ENCODE measurements around the gene CBL.

Gene CBL

DNA sequence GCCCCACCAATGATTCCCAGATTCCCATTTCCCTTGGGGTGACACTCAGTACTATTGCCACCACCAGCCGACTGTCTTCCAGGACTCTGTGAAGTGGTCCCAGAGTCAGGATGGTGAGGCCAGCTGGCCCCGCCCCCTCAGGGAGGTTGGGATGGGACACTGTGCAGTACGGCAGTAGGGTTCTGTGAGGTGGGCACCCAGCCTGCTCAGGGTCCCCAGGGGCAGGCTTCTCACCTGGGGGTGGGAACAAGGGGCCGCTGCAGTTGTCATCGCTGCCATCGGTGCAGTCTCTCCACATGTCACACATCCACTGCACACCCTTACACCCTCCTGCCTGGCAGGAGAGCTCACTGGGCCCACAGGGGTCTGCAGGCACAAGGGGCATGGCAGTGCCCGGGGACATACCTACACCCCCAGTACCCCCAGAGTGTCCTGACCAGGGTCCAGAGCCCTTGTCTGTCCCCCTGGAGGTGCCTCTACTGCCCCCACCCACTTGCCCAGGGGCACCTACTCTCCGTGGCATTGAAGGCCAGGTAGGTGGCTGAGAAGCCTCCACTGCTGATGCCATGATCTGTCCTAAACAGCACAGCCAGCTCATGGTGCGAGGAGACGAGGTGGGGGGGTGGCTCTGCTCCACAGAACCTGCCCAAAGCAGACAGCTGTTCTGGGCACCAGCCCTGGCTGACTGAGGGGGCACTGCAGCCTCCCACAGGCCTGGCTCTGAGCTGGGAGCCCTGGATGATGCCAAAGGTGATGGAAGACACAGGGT lies 136.4 kb downstream of the CBL start:
- ATAC-seq (ENCODE audit: low read depth), result no peak
- TF ChIP-seq, protein P1, sequence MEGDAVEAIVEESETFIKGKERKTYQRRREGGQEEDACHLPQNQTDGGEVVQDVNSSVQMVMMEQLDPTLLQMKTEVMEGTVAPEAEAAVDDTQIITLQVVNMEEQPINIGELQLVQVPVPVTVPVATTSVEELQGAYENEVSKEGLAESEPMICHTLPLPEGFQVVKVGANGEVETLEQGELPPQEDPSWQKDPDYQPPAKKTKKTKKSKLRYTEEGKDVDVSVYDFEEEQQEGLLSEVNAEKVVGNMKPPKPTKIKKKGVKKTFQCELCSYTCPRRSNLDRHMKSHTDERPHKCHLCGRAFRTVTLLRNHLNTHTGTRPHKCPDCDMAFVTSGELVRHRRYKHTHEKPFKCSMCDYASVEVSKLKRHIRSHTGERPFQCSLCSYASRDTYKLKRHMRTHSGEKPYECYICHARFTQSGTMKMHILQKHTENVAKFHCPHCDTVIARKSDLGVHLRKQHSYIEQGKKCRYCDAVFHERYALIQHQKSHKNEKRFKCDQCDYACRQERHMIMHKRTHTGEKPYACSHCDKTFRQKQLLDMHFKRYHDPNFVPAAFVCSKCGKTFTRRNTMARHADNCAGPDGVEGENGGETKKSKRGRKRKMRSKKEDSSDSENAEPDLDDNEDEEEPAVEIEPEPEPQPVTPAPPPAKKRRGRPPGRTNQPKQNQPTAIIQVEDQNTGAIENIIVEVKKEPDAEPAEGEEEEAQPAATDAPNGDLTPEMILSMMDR (IDR thresholded peaks at IDR 0.05; ENCODE audit: poor library complexity, severe bottlenecking), result no peak
- no peaks in the 10 kb centered on the region for H3K36me3 ChIP-seq (ENCODE audit: low read depth)

DNA sequence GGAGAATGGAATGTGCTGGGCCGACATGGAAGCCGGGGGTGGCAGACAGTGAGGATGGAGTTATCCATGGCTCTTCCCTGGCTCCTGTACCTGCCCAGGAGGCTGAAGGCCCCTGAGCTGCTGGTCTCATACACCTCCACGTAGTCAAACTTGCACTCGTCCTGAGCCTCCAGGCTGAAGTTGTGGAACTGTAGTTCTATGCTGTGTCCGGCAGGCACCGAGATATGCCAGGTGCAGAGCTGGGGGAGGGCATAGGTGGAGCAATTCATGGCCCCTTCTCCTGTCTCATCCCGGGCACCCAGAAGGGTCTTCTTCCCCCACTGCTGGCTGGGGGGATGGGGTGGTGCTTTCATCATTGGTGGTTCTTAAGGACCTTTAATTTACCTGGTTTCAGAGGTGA lies 137.6 kb downstream of the CBL start:
- TF ChIP-seq, protein P1 (IDR thresholded peaks at IDR 0.05; ENCODE audit: poor library complexity, severe bottlenecking), result no peak
- H3K36me3 ChIP-seq (ENCODE audit: low read depth), result no peaks in the 10 kb centered on the region
- no peak overlapping the region for H3K27ac ChIP-seq (ENCODE audit: poor library complexity, severe bottlenecking)
- H3K4me1 ChIP-seq (ENCODE audit: insufficient read depth, poor library complexity, severe bottlenecking), result no peaks in the 10 kb centered on the region
- no peak for ATAC-seq (ENCODE audit: low read depth)
- H3K27me3 ChIP-seq (ENCODE audit: insufficient read depth, poor library complexity, severe bottlenecking), result peaks cover 15% of the 10 kb centered on the region
- H3K4me3 ChIP-seq (ENCODE audit: severe bottlenecking), result no peak overlapping the region
- DNase-seq (ENCODE audit: low spot score), result no peak
- H3K9me3 ChIP-seq (ENCODE audit: severe bottlenecking), result no peaks in the 10 kb centered on the region

More for the DNA sequence above, 136.4 kb downstream of the CBL start:
- Histone ChIP-seq H3K4me3 (ENCODE audit: severe bottlenecking) (no peak overlapping the region), H3K27me3 (ENCODE audit: insufficient read depth, poor library complexity, severe bottlenecking) (peaks cover 15% of the 10 kb centered on the region), H3K4me1 (ENCODE audit: insufficient read depth, poor library complexity, severe bottlenecking) (peaks cover 5% of the 10 kb centered on the region), H3K27ac (ENCODE audit: poor library complexity, severe bottlenecking) (no peak overlapping the region), H3K9me3 (ENCODE audit: severe bottlenecking) (no peaks in the 10 kb centered on the region)
- DNase-seq (ENCODE audit: low spot score), result peak; percentile 51

DNA sequence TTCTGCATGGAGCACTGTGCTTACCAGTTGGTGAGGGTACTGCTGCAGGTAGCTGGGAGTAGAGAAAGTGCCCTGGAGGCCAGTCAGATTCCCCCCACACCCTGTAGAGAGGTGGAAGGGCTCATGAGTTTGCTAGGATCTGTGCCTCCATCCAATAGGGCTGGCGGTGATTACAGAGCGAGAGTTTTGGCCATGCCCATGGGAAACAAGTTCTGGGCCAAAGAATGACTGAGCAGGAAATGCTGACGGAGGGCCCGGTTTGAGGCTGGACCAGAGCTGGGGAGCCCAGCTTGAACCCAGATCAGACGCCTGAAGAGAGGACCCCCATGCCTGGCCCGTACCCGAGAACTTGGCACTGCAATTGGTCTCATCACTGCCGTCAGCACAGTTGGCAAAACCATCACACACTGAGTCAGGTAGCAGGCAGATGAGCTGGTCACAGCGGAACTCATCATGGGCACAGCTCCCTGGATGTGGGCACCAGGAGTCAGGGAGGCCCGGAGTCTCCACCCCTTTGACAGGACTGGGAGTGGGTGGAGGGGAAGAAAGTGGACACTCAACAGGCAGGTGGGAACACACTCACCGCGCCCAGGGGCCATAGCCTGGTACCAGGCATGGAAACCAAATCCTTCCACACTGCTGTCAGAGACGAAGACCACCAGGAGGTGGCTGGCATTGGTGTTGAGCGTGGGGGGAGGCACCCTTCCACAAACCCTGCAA lies 138.3 kb downstream of the CBL start:
- no peaks in the 10 kb centered on the region for H3K36me3 ChIP-seq (ENCODE audit: low read depth)
- TF ChIP-seq, protein P1 (IDR thresholded peaks at IDR 0.05; ENCODE audit: poor library complexity, severe bottlenecking), result no peak
- peaks cover 15% of the 10 kb centered on the region for H3K27me3 ChIP-seq (ENCODE audit: insufficient read depth, poor library complexity, severe bottlenecking)
- H3K9me3 ChIP-seq (ENCODE audit: severe bottlenecking), result no peaks in the 10 kb centered on the region
- no peak for DNase-seq (ENCODE audit: low spot score)
- no peak overlapping the region for H3K4me3 ChIP-seq (ENCODE audit: severe bottlenecking)
- no peak for ATAC-seq (ENCODE audit: low read depth)
- H3K27ac ChIP-seq (ENCODE audit: poor library complexity, severe bottlenecking), result no peak overlapping the region
- no peaks in the 10 kb centered on the region for H3K4me1 ChIP-seq (ENCODE audit: insufficient read depth, poor library complexity, severe bottlenecking)

DNA sequence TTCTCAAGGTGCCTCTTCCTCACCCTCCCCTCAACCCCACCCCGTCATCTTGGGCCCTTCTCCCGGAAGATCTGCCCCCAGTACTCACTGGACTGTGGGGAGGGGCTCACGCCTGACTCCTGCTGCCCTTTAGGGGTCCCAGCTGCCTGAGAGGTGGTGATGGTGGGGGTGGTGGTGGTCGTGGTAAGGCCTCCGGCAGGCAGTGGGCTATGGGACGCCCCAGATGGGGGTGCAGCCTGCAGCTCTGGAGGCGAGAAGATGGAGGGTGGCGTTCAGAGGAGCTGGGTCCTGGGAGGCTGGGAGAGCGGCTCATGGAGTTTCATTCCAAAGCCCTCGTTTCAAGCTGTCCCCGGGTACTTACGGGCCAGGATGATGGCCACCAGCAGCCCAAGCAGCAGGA lies 139.5 kb downstream of the CBL start:
- DNase-seq (ENCODE audit: low spot score) (no peak), ATAC-seq (ENCODE audit: low read depth) (no peak)
- Histone ChIP-seq H3K27me3 (ENCODE audit: insufficient read depth, poor library complexity, severe bottlenecking) (peaks cover 7% of the 10 kb centered on the region), H3K36me3 (ENCODE audit: low read depth) (no peaks in the 10 kb centered on the region), H3K9me3 (ENCODE audit: severe bottlenecking) (no peaks in the 10 kb centered on the region), H3K27ac (ENCODE audit: poor library complexity, severe bottlenecking) (no peak overlapping the region), H3K4me1 (ENCODE audit: insufficient read depth, poor library complexity, severe bottlenecking) (no peaks in the 10 kb centered on the region), H3K4me3 (ENCODE audit: severe bottlenecking) (no peak overlapping the region)
- TF ChIP-seq, protein P1 (IDR thresholded peaks at IDR 0.05; ENCODE audit: poor library complexity, severe bottlenecking), result no peak

DNA sequence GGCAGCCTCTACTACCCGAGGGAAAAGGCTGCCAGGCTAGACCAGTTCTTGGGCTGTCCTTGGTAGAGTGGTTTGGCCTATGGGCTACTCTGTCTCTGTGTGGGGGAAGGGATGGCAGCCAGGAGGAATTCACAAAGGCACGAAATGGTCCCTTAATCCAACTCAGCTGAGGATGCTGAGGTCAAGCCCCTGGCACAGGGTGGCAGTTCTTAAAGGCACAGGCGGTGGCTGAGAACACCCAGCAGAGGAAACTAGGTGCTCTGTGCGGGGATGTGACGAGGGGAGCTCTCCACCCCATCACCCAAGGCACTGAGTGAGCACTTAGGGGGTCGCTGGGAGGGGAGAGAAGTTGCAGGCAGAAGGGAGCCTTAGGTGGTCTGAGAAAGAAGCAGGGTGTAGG lies 140.5 kb downstream of the CBL start, which contains the start of gene MFRP:
MFRP (minus strand) TSS at position 101 of the 400 bp plus-strand sequence. CDS start 192 bp downstream, outside the sequence.
- Histone ChIP-seq H3K27me3 (ENCODE audit: insufficient read depth, poor library complexity, severe bottlenecking) (no peaks in the 10 kb centered on the region), H3K4me1 (ENCODE audit: insufficient read depth, poor library complexity, severe bottlenecking) (no peaks in the 10 kb centered on the region), H3K9me3 (ENCODE audit: severe bottlenecking) (no peaks in the 10 kb centered on the region), H3K36me3 (ENCODE audit: low read depth) (no peaks in the 10 kb centered on the region), H3K27ac (ENCODE audit: poor library complexity, severe bottlenecking) (no peak within 1 kb of the TSS), H3K4me3 (ENCODE audit: severe bottlenecking) (no peak within 1 kb of the TSS)
- TF ChIP-seq, protein P1 (IDR thresholded peaks at IDR 0.05; ENCODE audit: poor library complexity, severe bottlenecking), result no peak
- DNase-seq (ENCODE audit: low spot score), result no peak
- ATAC-seq (ENCODE audit: low read depth), result no peak
